GM12872 (cell line): Measurements from ENCODE around the gene OTOG.
A peak's percentile ranks its signal among the peaks of the same experiment; 100 is the strongest.

Experiments
- CTCF ChIP-seq: IDR thresholded peaks from 3 replicates; pipeline ENCODE4 v1.5.1; 2011; ENCODE audit warnings: low read depth, mild to moderate bottlenecking, low read length, moderate library complexity; ENCODE audit not compliant: insufficient read depth

The OTOG gene

DNA sequence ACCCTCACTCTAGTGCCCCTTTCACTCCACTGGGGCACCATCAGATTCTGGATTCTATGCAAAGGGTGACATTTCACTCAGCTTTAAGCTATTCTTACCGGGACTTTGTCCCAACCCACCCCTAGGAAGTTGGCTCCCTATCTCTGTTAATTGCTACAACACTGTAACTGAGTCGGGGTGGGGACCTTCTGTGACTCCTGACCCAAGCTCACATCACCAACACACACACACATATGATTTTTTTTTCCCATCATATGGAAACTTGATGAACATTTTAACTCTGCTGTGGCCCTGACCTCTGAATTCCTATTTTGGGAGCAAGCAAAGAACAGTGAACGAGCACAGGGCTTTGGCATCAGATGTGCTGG is 19.4 kb upstream of the OTOG start:
- no peak for TF ChIP-seq CTCF

DNA sequence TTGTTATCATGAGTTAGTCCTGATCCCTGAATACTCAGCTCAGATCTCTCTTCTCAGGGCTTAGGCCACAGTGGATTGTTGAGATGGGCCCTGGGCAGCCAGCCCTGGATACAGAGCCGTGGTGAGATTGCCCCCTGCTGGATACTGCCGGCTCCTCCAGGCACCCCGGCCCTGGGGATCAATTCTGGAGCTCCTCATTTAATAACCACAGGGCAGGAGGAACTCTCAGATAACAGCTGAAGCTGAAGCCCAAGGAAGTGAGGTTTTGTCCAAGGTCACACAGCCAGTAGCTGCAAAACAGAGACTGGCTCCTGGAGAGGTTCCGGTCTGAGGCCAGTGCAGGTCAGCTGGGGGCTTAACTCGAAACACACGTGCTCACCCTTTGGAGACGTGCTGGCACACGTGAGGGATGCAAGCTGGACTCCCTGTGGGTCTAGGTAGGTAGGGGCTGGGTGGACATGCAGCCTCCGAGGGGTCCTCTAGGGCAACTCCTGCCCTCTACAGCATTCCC is 18.8 kb upstream of the OTOG start:
- TF ChIP-seq CTCF: peak; percentile 79

- TF ChIP-seq CTCF: no peak
Observed at GRCh38 chr11:17528906-17529843, 17.9 kb upstream of the OTOG start.

DNA sequence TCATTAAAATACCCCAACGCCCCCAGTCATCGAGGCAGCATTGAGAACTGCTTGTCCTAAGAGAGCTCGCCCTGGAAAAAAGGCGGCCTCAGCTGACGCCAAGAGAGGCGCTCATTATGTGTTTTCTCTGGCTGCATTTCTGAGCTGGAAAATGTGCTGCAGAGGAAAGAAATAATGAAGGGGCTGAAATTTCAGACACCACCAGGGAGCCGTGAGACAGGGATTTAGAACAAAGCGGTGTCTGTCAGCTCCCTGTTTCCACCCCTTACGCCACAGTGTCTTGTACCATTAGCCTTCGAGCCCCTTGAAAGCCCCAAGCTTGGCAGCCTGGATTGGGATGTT is 17.2 kb upstream of the OTOG start:
- TF ChIP-seq CTCF: no peak

DNA sequence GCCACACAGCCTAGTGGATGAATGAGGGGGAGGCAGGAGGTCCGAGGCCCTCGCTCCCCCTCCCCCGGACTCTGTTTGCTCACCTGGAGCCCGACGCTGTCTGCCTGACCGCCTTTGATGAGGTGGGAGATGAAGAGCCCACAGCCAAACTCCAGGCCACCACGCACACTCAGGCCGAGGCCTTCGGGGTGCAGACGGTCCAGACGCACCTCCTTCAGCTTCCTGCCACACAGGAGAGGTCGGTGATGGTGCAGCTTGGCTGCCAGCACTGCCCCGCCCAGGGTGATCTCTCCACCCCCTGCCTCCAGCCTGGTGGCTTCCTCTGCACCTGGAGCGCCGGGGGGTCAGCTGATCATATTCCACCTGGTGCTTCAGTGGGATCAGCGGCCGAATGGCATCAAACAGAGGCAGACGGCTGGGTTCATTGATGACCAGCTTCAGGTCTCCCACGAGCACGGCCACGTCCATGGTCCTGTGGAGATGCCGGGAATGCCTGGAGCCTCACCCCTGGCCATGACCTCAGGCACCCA is 15.9 kb upstream of the OTOG start:
- no peak for TF ChIP-seq CTCF

- TF ChIP-seq CTCF: no peak
Observed at GRCh38 chr11:17531636-17532113, 15.4 kb upstream of the OTOG start.

DNA sequence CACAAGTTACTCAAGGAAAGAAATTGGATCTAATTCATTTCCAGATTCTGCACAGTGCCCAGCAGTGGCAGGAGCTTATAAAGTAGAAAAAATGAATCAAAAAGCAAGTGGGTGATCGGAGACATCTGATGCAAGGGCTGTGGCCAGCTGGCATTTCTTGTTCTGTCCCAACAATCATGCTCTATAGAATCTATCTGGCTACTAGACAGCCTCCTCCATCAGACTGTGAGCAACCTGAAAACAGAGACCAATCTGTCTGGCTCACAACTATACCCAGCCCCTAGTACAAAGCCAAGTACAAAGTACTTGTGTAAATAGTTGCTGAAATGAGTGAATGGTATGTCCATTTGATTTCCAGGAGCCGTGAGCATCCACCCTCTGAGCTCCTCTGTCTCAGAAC is 14.3 kb upstream of the OTOG start:
- no peak for TF ChIP-seq CTCF
